Hypothalamus (tissue), 51 donors: ENCODE measurements around the gene CCDC192.

Experiments
- DNase-seq, 51 donors: peaks; one replicate each; lab custom pipeline; 2025; lab: John Stamatoyannopoulos, UW

CCDC192 gene

GRCh38 chr5:127871503-127872153 is 168.4 kb downstream of the CCDC192 start:
- DNase-seq = no peak

- DNase-seq = no peak
These were observed 169.3 kb downstream of the CCDC192 start for GRCh38 chr5:127872494-127872893.

- DNase-seq = peak in 37 of 51 donors; percentile 2 to 77 (median 24)
These were observed 172.2 kb downstream of the CCDC192 start for GRCh38 chr5:127875235-127876021.

- DNase-seq = no peak
These were observed 173.2 kb downstream of the CCDC192 start for GRCh38 chr5:127876384-127876783.

GRCh38 chr5:127878174-127878750 is 175.1 kb downstream of the CCDC192 start:
- peak in 11 of 51 donors; percentile 2 to 34 (median 11) for DNase-seq

- DNase-seq = no peak
These were observed 181.2 kb downstream of the CCDC192 start for GRCh38 chr5:127884416-127884815.

GRCh38 chr5:127885176-127885575 is 182.0 kb downstream of the CCDC192 start:
- DNase-seq = peak in 1 of 51 donors; percentile 31

- DNase-seq = no peak
These were observed 182.9 kb downstream of the CCDC192 start for GRCh38 chr5:127886081-127886480.

GRCh38 chr5:127887282-127887681 is 184.1 kb downstream of the CCDC192 start:
- DNase-seq = no peak

GRCh38 chr5:127891942-127892341 is 188.8 kb downstream of the CCDC192 start:
- no peak for DNase-seq

- DNase-seq = peak in 1 of 51 donors; percentile 78
These were observed 189.4 kb downstream of the CCDC192 start for GRCh38 chr5:127892467-127893207.

- DNase-seq = peak in 2 of 51 donors; percentile 23 to 53
These were observed 190.0 kb downstream of the CCDC192 start for GRCh38 chr5:127893232-127893631.

- no peak for DNase-seq
These were observed 191.3 kb downstream of the CCDC192 start for GRCh38 chr5:127894461-127894860.

GRCh38 chr5:127898551-127899213 is 195.5 kb downstream of the CCDC192 start:
- DNase-seq = no peak

GRCh38 chr5:127899214-127899610 is 196.0 kb downstream of the CCDC192 start:
- no peak for DNase-seq

GRCh38 chr5:127906562-127907204 is 203.5 kb downstream of the CCDC192 start:
- DNase-seq = no peak

- DNase-seq = no peak
These were observed 204.7 kb downstream of the CCDC192 start for GRCh38 chr5:127907907-127908306.

- peak in 2 of 51 donors; percentile 8 to 10 for DNase-seq
These were observed 205.9 kb downstream of the CCDC192 start for GRCh38 chr5:127909066-127909465.

- no peak for DNase-seq
These were observed 206.6 kb downstream of the CCDC192 start for GRCh38 chr5:127909821-127910220.
